Stimulated activated CD8-positive, alpha-beta memory T cell treated with anti-CD3 and anti-CD28 coated beads, Interleukin-7, amount 100 ng/mL, for 4 hours (primary cell): ENCODE data around the gene JAKMIP2.
"Not testable (repeated sequence)": the region's sequence is repeated elsewhere in the genome, so short reads cannot be mapped to it uniquely, and the experiment has no call there.

ENCODE experiments used
- DNase-seq, 2 donors: peaks; one replicate each; pipeline ENCODE4 v3.0.0-alpha.2; 2020; ENCODE audit warnings: low read depth in 2 of 2

JAKMIP2 gene

GRCh38 chr5:147610798-147611197 is 171.7 kb downstream of the JAKMIP2 start:
- no peak for DNase-seq

- DNase-seq = no peak
These were observed 180.9 kb downstream of the JAKMIP2 start for GRCh38 chr5:147601652-147602051.

- DNase-seq = no peak
These were observed 191.4 kb downstream of the JAKMIP2 start for GRCh38 chr5:147591120-147591519.

GRCh38 chr5:147590096-147590495 is 192.4 kb downstream of the JAKMIP2 start:
- no peak for DNase-seq

GRCh38 chr5:147586832-147587231 is 195.7 kb downstream of the JAKMIP2 start:
- DNase-seq = no peak

- DNase-seq = no peak
These were observed 196.3 kb downstream of the JAKMIP2 start for GRCh38 chr5:147586221-147586620.

GRCh38 chr5:147582272-147582671 is 200.3 kb downstream of the JAKMIP2 start:
- not testable (repeated sequence) for DNase-seq

- not testable (repeated sequence) for DNase-seq
These were observed 202.1 kb downstream of the JAKMIP2 start for GRCh38 chr5:147580418-147580817.

GRCh38 chr5:147578228-147579024 is 204.1 kb downstream of the JAKMIP2 start:
- DNase-seq = no peak

- no peak for DNase-seq
These were observed 205.6 kb downstream of the JAKMIP2 start for GRCh38 chr5:147576646-147577535.

- DNase-seq = no peak
These were observed 206.9 kb downstream of the JAKMIP2 start for GRCh38 chr5:147575598-147575997.

- DNase-seq = no peak
These were observed 209.3 kb downstream of the JAKMIP2 start for GRCh38 chr5:147573211-147573610.

GRCh38 chr5:147568710-147569406 is 213.7 kb downstream of the JAKMIP2 start:
- no peak for DNase-seq

- no peak for DNase-seq
These were observed 214.5 kb downstream of the JAKMIP2 start for GRCh38 chr5:147567917-147568598.

- no peak for DNase-seq
These were observed 217.0 kb downstream of the JAKMIP2 start for GRCh38 chr5:147565524-147565923.

- no peak for DNase-seq
These were observed 218.4 kb downstream of the JAKMIP2 start for GRCh38 chr5:147564124-147564486.

GRCh38 chr5:147563466-147564123 is 218.9 kb downstream of the JAKMIP2 start:
- no peak for DNase-seq

GRCh38 chr5:147561435-147561834 is 221.1 kb downstream of the JAKMIP2 start:
- no peak for DNase-seq

- DNase-seq = no peak
These were observed 221.7 kb downstream of the JAKMIP2 start for GRCh38 chr5:147560718-147561331.

- DNase-seq = no peak
These were observed 222.8 kb downstream of the JAKMIP2 start for GRCh38 chr5:147559749-147560148.

GRCh38 chr5:147558826-147559225 is 223.7 kb downstream of the JAKMIP2 start:
- no peak for DNase-seq
